ENCODE measurements around the gene BSPRY. TPM values are rescaled to one million over a fixed set of nuclear protein-coding genes. Genes with fewer than 3 reads are reported as not detected.
A peak's percentile ranks its signal among the peaks of the same experiment; 100 is the strongest.

Gene BSPRY
- total and polyA plus RNA-seq, 2 of the 13 experiments (the other 11 are each of a cell fraction or from before 2014, with no cell fraction given) = 0.09 to 0.26 TPM

DNA sequence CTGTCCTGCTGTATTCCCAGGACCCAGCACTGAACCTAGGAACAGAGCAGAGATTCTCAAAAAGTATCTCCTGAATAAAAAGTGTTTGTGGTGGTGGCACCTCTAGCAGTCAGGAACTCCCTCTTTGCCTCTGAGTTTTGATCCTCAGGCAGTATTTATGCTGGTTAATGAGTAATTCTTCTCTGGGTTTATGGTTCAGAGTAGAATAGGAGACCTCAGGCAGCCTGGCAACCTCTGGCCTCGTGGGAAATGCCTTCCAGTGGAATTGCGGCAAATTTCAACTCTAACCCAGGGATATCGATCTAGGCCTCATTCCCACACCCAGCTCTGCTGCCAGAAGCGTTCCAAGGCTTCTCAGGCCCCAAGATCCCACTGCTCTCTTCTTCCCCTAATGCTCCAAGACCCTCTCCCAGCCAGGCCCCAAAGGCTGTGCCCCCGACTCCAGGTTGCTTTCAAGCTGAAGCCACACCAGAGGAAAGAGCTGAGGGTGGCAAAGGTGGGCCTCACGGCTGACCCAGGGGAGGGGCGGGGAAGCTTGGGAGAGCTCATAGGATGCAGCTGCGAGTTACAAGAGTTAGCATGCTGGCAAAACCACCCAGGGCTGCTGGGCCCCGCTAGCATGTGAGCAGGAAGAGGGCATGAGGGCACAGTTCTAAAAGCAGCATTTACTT, 38.4 kb downstream of the BSPRY start (continued):
- no peak for TF ChIP-seq DPF2 (CRISPR knock-in tag; IDR thresholded peaks at IDR 0.05; ENCODE audit: borderline replicate concordance, low read depth)
- TF ChIP-seq, protein P1, sequence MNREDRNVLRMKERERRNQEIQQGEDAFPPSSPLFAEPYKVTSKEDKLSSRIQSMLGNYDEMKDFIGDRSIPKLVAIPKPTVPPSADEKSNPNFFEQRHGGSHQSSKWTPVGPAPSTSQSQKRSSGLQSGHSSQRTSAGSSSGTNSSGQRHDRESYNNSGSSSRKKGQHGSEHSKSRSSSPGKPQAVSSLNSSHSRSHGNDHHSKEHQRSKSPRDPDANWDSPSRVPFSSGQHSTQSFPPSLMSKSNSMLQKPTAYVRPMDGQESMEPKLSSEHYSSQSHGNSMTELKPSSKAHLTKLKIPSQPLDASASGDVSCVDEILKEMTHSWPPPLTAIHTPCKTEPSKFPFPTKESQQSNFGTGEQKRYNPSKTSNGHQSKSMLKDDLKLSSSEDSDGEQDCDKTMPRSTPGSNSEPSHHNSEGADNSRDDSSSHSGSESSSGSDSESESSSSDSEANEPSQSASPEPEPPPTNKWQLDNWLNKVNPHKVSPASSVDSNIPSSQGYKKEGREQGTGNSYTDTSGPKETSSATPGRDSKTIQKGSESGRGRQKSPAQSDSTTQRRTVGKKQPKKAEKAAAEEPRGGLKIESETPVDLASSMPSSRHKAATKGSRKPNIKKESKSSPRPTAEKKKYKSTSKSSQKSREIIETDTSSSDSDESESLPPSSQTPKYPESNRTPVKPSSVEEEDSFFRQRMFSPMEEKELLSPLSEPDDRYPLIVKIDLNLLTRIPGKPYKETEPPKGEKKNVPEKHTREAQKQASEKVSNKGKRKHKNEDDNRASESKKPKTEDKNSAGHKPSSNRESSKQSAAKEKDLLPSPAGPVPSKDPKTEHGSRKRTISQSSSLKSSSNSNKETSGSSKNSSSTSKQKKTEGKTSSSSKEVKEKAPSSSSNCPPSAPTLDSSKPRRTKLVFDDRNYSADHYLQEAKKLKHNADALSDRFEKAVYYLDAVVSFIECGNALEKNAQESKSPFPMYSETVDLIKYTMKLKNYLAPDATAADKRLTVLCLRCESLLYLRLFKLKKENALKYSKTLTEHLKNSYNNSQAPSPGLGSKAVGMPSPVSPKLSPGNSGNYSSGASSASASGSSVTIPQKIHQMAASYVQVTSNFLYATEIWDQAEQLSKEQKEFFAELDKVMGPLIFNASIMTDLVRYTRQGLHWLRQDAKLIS (CRISPR knock-in tag; IDR thresholded peaks at IDR 0.05) = no peak
- peak; percentile 31; the same call in 1 of the 2 replicates for TF ChIP-seq CCDC6 (CRISPR knock-in tag; IDR thresholded peaks at IDR 0.05)
- peak; percentile 81 for TF ChIP-seq MEIS2 (CRISPR knock-in tag; IDR thresholded peaks at IDR 0.05)
- TF ChIP-seq, protein P2, sequence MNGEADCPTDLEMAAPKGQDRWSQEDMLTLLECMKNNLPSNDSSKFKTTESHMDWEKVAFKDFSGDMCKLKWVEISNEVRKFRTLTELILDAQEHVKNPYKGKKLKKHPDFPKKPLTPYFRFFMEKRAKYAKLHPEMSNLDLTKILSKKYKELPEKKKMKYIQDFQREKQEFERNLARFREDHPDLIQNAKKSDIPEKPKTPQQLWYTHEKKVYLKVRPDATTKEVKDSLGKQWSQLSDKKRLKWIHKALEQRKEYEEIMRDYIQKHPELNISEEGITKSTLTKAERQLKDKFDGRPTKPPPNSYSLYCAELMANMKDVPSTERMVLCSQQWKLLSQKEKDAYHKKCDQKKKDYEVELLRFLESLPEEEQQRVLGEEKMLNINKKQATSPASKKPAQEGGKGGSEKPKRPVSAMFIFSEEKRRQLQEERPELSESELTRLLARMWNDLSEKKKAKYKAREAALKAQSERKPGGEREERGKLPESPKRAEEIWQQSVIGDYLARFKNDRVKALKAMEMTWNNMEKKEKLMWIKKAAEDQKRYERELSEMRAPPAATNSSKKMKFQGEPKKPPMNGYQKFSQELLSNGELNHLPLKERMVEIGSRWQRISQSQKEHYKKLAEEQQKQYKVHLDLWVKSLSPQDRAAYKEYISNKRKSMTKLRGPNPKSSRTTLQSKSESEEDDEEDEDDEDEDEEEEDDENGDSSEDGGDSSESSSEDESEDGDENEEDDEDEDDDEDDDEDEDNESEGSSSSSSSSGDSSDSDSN (CRISPR knock-in tag; IDR thresholded peaks at IDR 0.05) = peak; percentile 52
- peak; percentile 44; the same call in 1 of the 2 replicates for TF ChIP-seq ETV5 (CRISPR knock-in tag; IDR thresholded peaks at IDR 0.05; ENCODE audit: borderline replicate concordance)
- TF ChIP-seq NFIB (CRISPR knock-in tag; IDR thresholded peaks at IDR 0.05; ENCODE audit: borderline replicate concordance) = no peak
- no peak for TF ChIP-seq PBX3 (CRISPR knock-in tag; IDR thresholded peaks at IDR 0.05; ENCODE audit: borderline replicate concordance)
- no peak for TF ChIP-seq KMT2B (CRISPR knock-in tag; IDR thresholded peaks at IDR 0.05)
- TF ChIP-seq PHF20 (CRISPR knock-in tag; IDR thresholded peaks at IDR 0.05) = no peak
- TF ChIP-seq ZNF318 (CRISPR knock-in tag; IDR thresholded peaks at IDR 0.05) = no peak
